ENCODE data around the gene PLEKHA1.

DNA sequence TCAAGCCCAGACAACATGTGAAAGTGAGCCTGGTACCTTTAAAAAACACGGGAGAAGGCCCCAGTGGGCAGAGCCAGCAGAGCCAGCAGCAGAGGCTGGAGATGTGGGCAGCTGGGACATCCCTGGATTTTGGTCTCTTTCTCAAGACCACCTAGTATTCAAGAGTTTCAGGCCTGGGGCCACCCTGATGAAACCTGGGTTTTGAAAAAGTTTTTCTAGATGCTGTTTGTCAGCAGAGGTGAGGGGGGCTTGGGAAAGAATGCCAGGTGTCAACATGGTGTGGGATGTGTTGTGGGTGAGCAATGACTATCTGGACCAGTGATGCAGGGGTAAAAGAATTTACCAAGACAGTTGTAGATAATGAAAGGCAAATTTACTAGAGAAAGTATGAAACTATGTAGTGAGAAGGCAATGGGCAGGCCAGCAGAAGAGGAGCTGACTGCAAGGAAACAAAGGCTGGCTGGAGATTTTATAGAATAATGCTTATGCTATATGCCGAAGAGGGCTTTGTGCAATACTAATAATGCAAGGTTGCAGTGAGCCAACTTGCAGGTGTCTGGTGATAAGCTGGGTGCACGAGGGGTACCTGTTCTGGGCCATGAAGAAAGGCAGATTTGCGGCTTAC lies 28.1 kb upstream of the PLEKHA1 start:
- no peak for TF ChIP-seq POLR2A (IDR thresholded peaks at IDR 0.05; ENCODE audit: low read depth, low read length)
- TF ChIP-seq, protein P1, sequence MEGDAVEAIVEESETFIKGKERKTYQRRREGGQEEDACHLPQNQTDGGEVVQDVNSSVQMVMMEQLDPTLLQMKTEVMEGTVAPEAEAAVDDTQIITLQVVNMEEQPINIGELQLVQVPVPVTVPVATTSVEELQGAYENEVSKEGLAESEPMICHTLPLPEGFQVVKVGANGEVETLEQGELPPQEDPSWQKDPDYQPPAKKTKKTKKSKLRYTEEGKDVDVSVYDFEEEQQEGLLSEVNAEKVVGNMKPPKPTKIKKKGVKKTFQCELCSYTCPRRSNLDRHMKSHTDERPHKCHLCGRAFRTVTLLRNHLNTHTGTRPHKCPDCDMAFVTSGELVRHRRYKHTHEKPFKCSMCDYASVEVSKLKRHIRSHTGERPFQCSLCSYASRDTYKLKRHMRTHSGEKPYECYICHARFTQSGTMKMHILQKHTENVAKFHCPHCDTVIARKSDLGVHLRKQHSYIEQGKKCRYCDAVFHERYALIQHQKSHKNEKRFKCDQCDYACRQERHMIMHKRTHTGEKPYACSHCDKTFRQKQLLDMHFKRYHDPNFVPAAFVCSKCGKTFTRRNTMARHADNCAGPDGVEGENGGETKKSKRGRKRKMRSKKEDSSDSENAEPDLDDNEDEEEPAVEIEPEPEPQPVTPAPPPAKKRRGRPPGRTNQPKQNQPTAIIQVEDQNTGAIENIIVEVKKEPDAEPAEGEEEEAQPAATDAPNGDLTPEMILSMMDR (IDR thresholded peaks at IDR 0.05; ENCODE audit: extremely low read depth in 1 of 2, insufficient read depth in 1 of 2, low read depth in 1 of 2, low read length in 2 of 2) = no peak
- no peak for TF ChIP-seq MYC (IDR thresholded peaks at IDR 0.05; ENCODE audit: low read depth, low read length)
- TF ChIP-seq POLR2AphosphoS5 (IDR thresholded peaks at IDR 0.05; ENCODE audit: insufficient read depth, low read depth, low read length) = no peak
